WERI-Rb-1 (cell line): ENCODE measurements around the gene TRIM69.
"Not testable (repeated sequence)": the region's sequence is repeated elsewhere in the genome, so short reads cannot be mapped to it uniquely, and the experiment has no call there.

ENCODE experiments used
- DNase-seq: peaks from one replicate; pipeline ENCODE4 v3.0.0-alpha.2; 2020
- H3K27ac ChIP-seq: fragments of 250-450 bp; sonication (Bioruptor Pico); 2 replicates; pipeline ENCODE4 v1.5.1; 2020; ENCODE audit warnings: mild to moderate bottlenecking, moderate library complexity
- H3K27me3 ChIP-seq: fragments of 250-450 bp; sonication (Bioruptor Pico); 2 replicates; pipeline ENCODE4 v1.5.1; 2021; ENCODE audit warnings: mild to moderate bottlenecking, low read depth, moderate library complexity; ENCODE audit not compliant: insufficient read depth, severe bottlenecking
- H3K36me3 ChIP-seq: fragments of 250-450 bp; sonication (Bioruptor Pico); 2 replicates; pipeline ENCODE4 v1.5.1; 2020; ENCODE audit warnings: mild to moderate bottlenecking, moderate library complexity
- H3K4me3 ChIP-seq: 2 replicates; pipeline ENCODE4 v1.5.1; 2011; ENCODE audit warnings: low read depth, mild to moderate bottlenecking, control low read depth, low read length
- H3K9me3 ChIP-seq: fragments of 250-450 bp; sonication (Bioruptor Pico); 2 replicates; pipeline ENCODE4 v1.5.1; 2021; ENCODE audit warnings: mild to moderate bottlenecking, moderate library complexity; ENCODE audit not compliant: severe bottlenecking
- CTCF ChIP-seq: IDR thresholded peaks from 2 replicates; pipeline ENCODE4 v1.5.1; 2011; ENCODE audit warnings: low read depth, mild to moderate bottlenecking, control low read depth, inconsistent platforms, low read length

Gene TRIM69

GRCh38 chr15:44720460-44721176 lies 15.7 kb upstream of the TRIM69 start:
- H3K36me3 ChIP-seq, result peaks cover 19% of the 10 kb centered on the region
- H3K4me3 ChIP-seq, result no peak overlapping the region
- H3K9me3 ChIP-seq, result no peaks in the 10 kb centered on the region
- H3K27me3 ChIP-seq, result no peaks in the 10 kb centered on the region
- no peak overlapping the region for H3K27ac ChIP-seq
- TF ChIP-seq CTCF, result no peak
- no peak for DNase-seq

- Histone ChIP-seq H3K27ac (no peak overlapping the region), H3K9me3 (no peaks in the 10 kb centered on the region), H3K4me3 (no peak overlapping the region), H3K27me3 (no peaks in the 10 kb centered on the region), H3K36me3 (peaks cover 8% of the 10 kb centered on the region)
- TF ChIP-seq CTCF, result no peak
- no peak for DNase-seq
Observed at GRCh38 chr15:44722011-44722410, 14.3 kb upstream of the TRIM69 start.

GRCh38 chr15:44726136-44726535 lies 10.2 kb upstream of the TRIM69 start:
- H3K36me3 ChIP-seq, result no peaks in the 10 kb centered on the region
- DNase-seq, result no peak
- no peak overlapping the region for H3K27ac ChIP-seq
- no peaks in the 10 kb centered on the region for H3K9me3 ChIP-seq
- H3K27me3 ChIP-seq, result no peaks in the 10 kb centered on the region
- H3K4me3 ChIP-seq, result no peak overlapping the region
- no peak for TF ChIP-seq CTCF

- Histone ChIP-seq H3K27me3 (no peaks in the 10 kb centered on the region), H3K4me3 (no peak overlapping the region), H3K27ac (no peak overlapping the region), H3K36me3 (no peaks in the 10 kb centered on the region), H3K9me3 (no peaks in the 10 kb centered on the region)
- no peak for DNase-seq
- TF ChIP-seq CTCF, result no peak
Observed at GRCh38 chr15:44726568-44727484, 9.5 kb upstream of the TRIM69 start.

- H3K27me3 ChIP-seq, result no peaks in the 10 kb centered on the region
- no peak overlapping the region for H3K4me3 ChIP-seq
- H3K9me3 ChIP-seq, result no peaks in the 10 kb centered on the region
- H3K36me3 ChIP-seq, result no peaks in the 10 kb centered on the region
- no peak for DNase-seq
- no peak for TF ChIP-seq CTCF
- H3K27ac ChIP-seq, result no peak overlapping the region
Observed at GRCh38 chr15:44727485-44728231, 8.7 kb upstream of the TRIM69 start.

- H3K4me3 ChIP-seq, result peak overlapping the region; percentile 75
- H3K36me3 ChIP-seq, H3K9me3 ChIP-seq, DNase-seq, H3K27me3 ChIP-seq: not testable (repeated sequence)
- H3K27ac ChIP-seq, result peak overlapping the region; percentile 70
Observed at GRCh38 chr15:44728232-44728575, 8.1 kb upstream of the TRIM69 start.
